ENCODE measurements around the gene ELAC2.

The ELAC2 gene

DNA sequence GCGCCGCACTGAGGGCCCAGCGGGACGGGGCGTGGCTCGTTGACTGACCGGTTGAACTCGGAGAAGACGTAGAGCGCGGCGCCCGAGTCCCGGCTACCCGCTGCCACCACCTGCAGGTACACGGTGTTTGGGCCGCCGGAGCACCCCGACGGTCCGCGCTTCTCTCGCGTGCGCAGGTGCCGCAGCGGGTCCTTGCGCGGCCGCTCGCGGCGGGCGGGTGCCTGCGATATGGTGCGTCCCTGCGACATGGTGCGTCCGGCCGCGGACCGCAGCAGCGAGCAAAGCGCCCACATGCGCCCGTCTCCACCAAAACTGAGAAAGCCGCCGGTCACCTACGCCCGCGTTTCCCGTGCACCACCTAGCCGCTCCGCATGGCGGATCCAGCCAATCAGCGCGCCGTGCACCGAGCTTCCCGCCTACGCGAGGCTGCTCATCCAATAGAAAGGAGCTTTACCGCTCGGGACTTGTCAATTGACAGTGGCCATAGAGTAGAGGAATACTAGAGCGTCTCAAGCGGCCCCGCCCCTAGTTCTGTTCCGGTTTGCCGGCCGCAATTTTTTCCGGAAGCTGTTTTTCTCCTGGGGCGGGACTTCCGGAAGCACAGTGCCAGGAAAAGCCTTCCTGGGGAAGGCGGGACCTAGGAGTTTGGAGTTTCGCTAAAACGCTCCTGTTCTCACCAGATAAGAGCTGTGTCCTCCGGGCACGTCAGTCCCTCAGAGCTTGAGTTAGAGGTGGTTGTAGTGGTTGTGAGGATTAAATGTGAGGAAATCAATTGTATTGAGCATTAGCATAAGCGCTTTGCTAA is at the start of gene ELAC2:
Gene ELAC2 (minus strand): TSS at position 373 of the 805 bp plus-strand sequence. CDS start 80 bp downstream, at position 293.
- DNase-seq = peak; percentile 95

DNA sequence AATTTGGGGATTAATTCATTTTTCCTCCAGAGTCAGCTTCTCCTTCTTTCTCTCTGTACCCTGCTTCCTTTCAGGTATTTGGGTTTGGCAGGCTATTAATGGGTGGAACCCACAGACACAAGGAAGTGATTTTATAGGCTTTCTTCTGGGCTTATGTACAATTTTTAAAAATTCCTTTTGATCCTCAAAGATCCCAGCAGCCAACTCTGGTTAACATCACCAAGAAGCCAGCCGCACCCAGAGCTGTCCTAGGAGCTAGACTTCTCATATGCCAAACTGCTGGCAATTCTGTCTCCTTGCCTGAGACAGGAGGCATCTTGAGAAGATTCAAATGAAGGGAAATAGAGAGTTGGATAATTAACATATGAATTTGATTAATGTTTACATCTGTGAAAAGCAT is 47.2 kb upstream of the ELAC2 start:
- no peak for DNase-seq

GRCh38 chr17:13055131-13055530 is 37.3 kb upstream of the ELAC2 start:
- DNase-seq = no peak

- DNase-seq = no peak
Measured at GRCh38 chr17:13054666-13055065, 36.8 kb upstream of the ELAC2 start.

DNA sequence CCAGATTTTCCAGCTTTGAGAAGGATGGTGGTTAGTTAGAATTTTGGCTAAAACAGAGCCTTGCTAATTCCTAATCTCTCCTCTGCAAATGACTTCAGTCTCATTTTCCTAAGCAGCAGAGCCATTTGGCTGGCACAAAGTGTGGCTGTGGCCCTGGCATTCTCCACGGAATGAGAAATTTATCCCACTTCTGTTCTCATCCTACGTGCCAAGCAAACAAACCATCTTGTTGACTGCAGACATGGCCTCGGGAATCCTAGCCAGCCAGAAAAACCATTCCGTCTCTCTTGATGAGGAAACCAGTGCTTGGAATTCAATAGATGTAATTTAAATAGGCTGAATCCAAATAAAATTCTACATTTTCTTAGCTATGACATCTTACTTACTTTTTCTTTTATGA is 34.1 kb upstream of the ELAC2 start:
- no peak for DNase-seq

DNA sequence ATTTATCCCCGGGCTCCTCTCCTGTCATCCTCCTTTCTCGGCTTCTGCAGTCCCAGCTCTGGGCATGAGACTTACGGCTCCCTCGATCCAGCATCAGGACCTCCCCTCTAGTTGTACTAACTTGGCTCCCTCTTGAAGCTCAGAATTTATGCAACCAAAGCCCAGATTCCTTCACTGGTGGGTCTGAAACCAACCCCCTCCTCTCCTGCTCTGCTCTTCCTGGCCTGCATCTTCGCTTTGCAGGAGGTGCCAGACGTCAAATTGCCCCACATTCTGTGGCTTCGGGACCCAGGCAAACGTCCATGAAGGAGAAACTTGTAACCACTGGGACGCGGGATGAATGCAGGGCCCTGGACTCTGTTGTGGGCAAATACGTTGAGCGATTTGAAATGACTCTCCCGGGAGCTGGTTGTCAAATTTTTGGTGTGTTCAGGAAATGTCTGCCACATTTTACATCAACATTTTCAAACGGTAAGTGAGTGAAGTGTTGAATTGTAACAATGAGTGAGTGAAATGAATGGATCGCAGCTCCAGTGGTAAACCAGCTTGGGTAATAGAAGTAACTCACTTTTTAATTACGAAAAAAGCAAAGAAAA is 29.3 kb upstream of the ELAC2 start:
- no peak for DNase-seq

- no peak for DNase-seq
Measured at GRCh38 chr17:13046361-13046760, 28.5 kb upstream of the ELAC2 start.

GRCh38 chr17:13044572-13045065 is 26.8 kb upstream of the ELAC2 start:
- DNase-seq = no peak

GRCh38 chr17:13038931-13039665 is 21.3 kb upstream of the ELAC2 start:
- no peak for DNase-seq

DNA sequence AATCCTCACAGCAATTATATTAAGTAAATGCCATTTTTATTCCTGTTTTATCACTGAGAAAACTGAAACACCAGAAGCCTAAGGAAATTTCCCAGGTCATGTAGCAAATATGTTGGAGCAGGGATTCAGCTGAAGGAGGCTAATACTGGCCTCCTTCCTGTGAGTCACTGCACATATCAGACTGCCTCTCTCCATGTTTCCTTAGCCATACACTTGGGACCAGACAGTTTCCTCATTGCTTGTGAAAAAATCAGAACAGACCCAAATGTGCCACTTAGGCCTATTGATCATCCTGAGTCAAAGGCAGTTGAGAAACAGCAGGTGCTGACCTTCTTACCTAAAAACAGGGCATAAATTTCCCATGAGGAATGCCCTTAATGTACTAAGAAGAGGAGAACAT is 18.9 kb upstream of the ELAC2 start:
- DNase-seq = no peak

DNA sequence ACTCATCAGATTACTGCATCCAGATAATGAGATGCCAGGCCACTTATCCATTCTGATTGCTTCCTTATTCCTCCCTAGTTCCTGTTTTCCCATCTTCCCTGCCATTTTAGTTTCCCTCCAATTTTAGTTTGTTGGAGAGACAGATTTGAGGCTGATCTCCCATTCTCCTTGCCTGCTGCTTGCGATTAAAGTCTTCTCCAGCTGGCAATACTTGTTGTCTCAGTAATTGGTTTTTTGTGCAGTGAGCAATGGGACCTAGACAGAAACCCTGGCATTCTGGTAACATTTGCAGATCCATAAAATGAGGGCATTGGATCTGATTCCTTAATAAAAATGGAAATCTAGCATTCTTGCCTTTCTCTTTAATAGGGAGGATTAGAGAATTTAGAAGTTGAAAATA is 17.6 kb upstream of the ELAC2 start:
- no peak for DNase-seq

DNA sequence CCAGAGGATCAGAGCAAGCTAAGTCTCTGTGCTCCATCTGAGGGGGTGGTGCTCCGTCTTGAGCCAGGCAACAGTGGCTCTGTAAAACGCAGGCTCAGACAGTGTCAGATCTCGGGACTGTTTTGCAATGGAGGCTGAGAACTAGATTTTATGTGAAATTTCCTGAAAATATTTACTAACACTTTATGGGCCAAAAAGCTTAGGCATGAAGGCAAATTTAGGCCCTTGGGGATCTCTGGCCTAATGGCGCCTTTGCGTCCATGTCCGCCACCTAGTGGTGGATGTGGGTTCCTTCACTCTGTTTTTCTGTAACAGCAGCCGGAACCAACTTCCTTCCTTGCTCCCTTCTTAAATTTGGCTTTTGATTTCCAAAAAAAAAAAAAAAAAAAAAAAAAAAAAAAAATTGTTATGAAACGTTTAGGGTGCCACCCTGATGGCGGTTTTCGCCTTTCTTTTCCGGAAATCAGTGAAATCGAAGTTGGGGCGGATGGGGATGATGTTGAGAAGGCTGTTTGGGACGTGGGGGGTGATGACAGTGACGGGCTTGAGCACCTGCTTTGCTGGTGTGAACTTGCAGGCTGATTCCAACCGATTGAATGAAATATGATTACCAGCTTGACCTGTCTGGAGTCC is 14.0 kb upstream of the ELAC2 start:
- no peak for DNase-seq

GRCh38 chr17:13030459-13031300 is 12.9 kb upstream of the ELAC2 start:
- peak; percentile 48 for DNase-seq

DNA sequence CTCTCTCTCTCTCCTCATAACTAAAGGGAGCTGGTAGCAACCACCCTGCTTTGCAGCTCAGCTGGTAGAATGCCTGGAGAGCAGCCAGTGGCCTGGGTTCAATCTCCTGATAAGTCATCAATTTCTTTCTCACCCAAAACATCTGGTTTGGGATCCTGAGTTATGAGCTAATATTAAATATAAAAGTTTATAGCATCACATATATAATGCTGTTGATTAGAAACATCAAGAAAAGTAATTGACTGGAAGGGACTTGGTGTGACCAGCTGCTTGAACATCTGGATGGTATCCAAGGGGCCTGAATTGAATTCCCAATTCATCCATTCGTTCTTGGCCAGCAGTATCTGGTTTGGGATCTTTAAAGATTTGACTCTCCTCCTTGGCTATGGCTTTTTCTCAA is 12.2 kb upstream of the ELAC2 start:
- no peak for DNase-seq

- no peak for DNase-seq
Measured at GRCh38 chr17:13029340-13029739, 11.5 kb upstream of the ELAC2 start.

- no peak for DNase-seq
Measured at GRCh38 chr17:13027246-13027645, 9.4 kb upstream of the ELAC2 start.

DNA sequence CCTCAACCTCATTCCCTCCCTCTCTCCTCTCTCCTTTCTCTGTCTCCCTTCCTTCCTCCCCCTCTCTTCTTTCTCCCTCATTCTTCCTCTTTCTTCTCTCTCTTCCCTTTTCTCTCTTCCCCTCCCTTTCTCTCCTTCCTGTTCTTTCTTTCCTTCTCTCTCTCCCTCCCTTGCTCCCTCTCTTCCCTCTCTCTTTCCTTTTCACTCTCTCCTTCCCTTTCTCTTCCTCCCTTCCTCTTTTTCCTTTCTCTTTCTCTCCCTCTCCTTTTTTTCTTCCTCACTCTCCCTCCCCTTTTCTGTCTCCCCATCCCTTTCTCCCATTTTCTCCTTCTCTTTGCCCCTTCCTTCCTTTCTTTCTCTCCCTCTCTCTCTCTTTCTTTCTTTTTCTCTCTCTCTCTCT is 7.9 kb upstream of the ELAC2 start:
- DNase-seq = no peak

DNA sequence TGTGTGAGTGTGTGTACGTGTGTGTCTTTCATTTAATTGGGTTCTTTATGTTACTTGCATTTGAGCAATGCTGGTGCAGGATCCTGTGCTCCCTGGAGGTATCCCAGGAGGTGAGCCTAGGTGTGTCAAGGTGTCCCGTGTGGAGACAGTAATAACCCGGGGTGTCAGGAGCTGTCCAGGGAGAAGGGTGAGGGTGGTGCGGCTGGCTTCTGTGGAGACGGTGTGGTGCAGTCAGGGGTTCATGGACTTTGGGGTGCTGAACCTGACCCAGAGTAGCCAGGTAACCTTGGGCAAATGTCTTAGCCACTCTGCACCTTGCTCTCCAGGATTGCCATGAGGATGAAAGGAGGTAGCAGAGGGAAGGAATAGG is 7.4 kb upstream of the ELAC2 start:
- DNase-seq = no peak

GRCh38 chr17:13024526-13025257 is 6.9 kb upstream of the ELAC2 start:
- peak; percentile 57 for DNase-seq

DNA sequence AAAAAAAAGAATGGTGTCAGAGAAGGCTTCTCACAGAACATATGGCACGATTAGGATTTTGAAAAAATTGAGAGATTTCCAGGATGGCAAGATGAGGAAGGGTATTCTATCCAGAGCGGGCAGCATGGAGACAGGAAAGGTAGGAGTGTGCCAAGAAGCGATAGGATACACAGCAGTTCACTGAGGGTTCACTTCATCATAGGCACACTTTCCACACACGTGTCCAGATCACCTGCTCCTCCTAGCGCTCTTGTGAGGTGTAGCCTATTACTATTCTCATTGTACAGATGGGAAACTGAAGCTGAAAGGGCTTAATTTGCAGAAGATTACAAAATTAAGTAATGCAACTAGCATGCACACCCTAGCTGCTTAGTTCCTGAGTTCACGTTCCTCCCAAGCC is 6.2 kb upstream of the ELAC2 start:
- peak; percentile 33 for DNase-seq

DNA sequence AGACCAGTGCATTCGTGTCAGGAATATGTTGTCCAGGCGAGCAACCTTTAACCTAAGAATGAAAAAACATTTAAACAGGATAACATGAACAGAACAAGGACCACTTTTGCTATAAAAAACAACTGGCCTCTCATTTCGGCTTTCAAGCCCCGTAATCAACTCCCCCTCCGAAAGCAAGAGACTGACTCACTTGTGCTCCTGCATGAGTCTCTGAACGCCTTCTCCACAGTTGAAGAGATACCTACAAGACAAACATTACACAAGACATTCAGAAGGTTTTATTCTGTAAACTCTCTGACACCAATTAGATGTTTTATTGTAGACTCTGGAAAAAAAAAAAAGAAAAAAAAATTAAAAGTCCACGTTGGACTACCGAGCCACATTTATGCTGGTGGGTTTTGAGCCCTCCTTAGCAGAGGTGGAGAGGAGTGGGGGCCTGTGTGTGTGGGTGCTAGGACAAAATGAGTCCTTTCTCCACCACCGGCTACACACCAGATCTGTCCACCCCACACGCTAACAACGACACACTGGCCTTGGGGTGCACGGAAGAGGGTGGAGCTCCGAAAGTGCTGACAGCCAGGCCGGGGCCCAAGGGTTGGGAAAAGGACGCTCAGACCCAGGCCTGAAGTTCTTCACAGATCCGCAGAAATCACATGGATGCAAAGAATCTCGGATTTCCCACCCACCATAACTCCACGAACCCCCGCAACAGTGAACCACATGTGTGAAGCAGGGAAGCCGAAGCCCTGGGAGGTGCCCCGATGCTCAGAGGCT is 759 bp downstream of the ELAC2 start:
- no peak for DNase-seq

Data from NCI-H1092 treated with DMSO at 0.1 percent for 48 hours (cell line).